Activated naive CD8-positive, alpha-beta T cell treated with anti-CD3 and anti-CD28 coated beads, Interleukin-2, amount 50 U/mL, for 24 hours (primary cell): ENCODE results near the gene SETD4.
A peak's percentile ranks its signal among the peaks of the same experiment; 100 is the strongest.

Source experiments
- ATAC-seq: fragments of 150-1000 bp; cut with Tn5 transposase; one replicate; pipeline ENCODE4 v1.10.0; 2021
- DNase-seq: peaks from one replicate; pipeline ENCODE4 v3.0.0; 2021
- H3K27ac Mint-ChIP-seq: one replicate; pipeline ENCODE4 v1.8.0; 2021; ENCODE audit warnings: mild to moderate bottlenecking, mixed read lengths
- H3K27me3 Mint-ChIP-seq: one replicate; pipeline ENCODE4 v1.8.0; 2021; ENCODE audit warnings: mixed read lengths
- H3K36me3 Mint-ChIP-seq: one replicate; pipeline ENCODE4 v1.8.0; 2021; ENCODE audit warnings: low read depth, mixed read lengths
- H3K4me1 Mint-ChIP-seq: one replicate; pipeline ENCODE4 v1.8.0; 2021; ENCODE audit warnings: mixed read lengths
- H3K4me3 Mint-ChIP-seq: one replicate; pipeline ENCODE4 v1.8.0; 2021; ENCODE audit warnings: mild to moderate bottlenecking, moderate library complexity, mixed read lengths
- H3K9me3 Mint-ChIP-seq: one replicate; pipeline ENCODE4 v1.8.0; 2021; ENCODE audit warnings: mixed read lengths

SETD4 gene

DNA sequence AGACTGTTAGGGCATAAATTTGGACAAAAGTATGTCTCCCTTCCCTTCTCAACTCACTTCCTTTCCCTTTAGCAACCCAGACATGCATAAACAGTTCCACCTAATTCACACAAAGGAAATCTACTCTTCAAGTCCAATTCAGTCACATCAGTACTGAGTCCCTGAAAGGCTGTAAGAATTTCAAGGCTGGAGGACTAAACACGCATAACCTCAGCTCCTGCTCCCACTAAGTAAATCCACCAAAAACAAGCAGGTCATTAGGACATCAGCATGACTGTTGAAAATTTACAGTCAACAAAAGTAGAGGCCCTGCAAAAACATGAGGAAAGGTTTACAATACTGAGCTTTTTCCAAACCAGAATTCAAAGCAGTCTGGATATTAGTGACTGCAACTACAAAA, 18.4 kb downstream of the SETD4 start:
- H3K27me3 Mint-ChIP-seq = no peaks in the 10 kb centered on the region
- no peaks in the 10 kb centered on the region for H3K9me3 Mint-ChIP-seq
- no peak overlapping the region for H3K4me3 Mint-ChIP-seq
- H3K4me1 Mint-ChIP-seq = no peaks in the 10 kb centered on the region
- peaks cover 38% of the 10 kb centered on the region for H3K36me3 Mint-ChIP-seq
- no peak overlapping the region for H3K27ac Mint-ChIP-seq
- no peak for ATAC-seq
- no peak for DNase-seq

DNA sequence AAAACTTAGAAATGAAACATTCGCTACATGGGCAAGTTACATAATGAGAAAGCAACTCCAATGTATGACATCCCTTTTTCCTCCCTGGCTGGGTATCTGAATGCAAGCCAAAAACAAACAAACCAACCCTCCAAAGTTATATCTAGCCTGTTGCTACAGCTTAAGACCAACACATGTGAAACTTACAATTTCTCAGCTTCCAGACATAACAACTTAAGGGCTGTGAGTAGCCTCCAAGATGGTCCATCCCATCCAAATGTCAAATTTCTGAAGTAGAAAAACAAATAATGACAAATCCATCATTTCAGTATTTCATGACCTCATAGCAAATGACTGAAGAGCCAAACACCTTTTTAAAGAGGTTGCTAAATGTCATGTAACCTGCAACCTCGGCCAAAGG, 19.9 kb downstream of the SETD4 start:
- Mint-ChIP-seq H3K4me1 (no peaks in the 10 kb centered on the region), H3K9me3 (no peaks in the 10 kb centered on the region), H3K27ac (no peak overlapping the region), H3K4me3 (no peak overlapping the region), H3K36me3 (peaks cover 47% of the 10 kb centered on the region), H3K27me3 (no peaks in the 10 kb centered on the region)
- ATAC-seq (no peak), DNase-seq (no peak)

DNA sequence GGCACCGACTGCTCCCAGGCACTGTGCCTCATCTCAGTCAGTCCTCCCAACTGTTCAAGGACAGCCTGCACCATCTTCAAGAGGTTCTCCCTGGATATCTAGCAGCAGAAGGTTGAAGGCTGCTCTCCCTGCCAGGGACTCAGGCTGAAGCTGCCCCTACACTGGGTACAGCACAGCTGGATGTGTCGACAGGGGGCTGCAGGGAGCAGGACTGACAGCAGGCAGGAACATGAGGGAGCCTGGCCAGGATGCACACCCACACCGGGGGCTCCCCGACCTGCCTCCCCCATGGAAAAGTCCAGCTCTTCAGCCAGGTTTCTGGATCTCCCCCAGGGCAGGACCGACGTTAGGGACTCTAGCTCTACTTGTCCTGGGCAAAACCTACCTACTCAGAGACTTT, 20.5 kb downstream of the SETD4 start:
- Mint-ChIP-seq H3K27me3 (no peaks in the 10 kb centered on the region), H3K4me1 (no peaks in the 10 kb centered on the region), H3K4me3 (no peak overlapping the region), H3K27ac (no peak overlapping the region), H3K36me3 (peaks cover 46% of the 10 kb centered on the region), H3K9me3 (no peaks in the 10 kb centered on the region)
- ATAC-seq (no peak), DNase-seq (no peak)

DNA sequence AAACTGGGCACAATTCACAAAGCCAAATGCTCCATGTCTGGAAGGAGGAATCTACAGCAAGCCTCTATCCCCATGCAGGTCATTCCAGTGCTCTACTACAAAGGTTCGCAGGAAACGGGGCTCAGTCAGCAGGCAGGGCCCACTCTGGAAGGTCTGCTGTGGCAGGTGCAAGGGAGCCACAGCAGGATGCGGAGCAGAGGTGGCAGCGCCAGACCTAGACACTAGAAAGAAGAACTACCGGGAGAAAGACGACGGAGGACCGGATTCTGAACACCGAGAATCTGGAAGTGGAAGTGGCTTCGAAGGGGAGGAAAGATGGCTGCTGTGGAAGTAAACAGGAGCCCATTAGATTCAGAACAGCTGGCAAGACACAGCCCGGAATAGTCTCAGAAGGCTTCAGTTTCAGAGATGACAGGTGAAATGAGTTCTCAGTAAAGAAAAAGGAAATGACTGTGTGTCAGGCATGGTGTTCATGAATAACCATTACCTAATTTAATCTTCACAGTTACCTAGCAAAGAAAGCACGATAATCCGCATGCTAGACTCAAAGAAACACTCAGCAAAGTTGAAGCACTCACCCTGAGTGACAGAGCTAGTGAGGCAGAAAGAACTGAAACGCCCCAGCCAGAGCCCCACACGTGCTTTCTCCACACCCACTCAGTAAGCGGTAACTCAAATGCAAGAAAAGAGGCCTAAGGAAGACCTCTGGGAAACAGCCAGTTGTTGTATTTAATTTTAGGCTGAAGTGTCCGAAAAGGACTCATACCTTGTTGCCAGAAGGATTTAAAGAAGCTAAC, 21.4 kb downstream of the SETD4 start:
- Mint-ChIP-seq H3K4me3 (no peak overlapping the region), H3K9me3 (no peaks in the 10 kb centered on the region), H3K27ac (no peak overlapping the region), H3K4me1 (no peaks in the 10 kb centered on the region), H3K36me3 (peaks cover 38% of the 10 kb centered on the region), H3K27me3 (no peaks in the 10 kb centered on the region)
- DNase-seq (no peak), ATAC-seq (no peak)

DNA sequence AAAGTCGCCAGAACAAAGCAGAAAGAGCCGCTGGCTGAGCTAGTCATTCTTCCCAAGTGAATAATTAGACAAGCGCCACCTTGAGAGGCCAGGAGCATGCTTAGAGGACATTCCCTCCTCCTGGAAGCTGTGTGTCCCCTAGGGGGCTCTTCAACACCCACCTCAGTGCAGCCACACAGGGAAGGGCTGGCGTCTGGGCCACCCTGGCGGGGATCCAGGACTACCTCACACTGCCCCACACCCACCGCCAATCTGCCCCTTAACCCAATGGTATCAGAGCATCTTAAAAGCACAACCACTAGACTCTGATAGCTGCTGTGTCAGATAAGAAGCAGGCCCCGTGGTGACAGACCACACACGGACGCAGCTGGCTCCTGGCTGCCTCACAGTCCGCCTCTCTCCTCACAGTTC, 24.9 kb downstream of the SETD4 start:
- DNase-seq = no peak
- ATAC-seq = no peak
- H3K9me3 Mint-ChIP-seq = no peaks in the 10 kb centered on the region
- H3K36me3 Mint-ChIP-seq = peaks cover 32% of the 10 kb centered on the region
- no peak overlapping the region for H3K4me3 Mint-ChIP-seq
- no peaks in the 10 kb centered on the region for H3K4me1 Mint-ChIP-seq
- no peak overlapping the region for H3K27ac Mint-ChIP-seq
- H3K27me3 Mint-ChIP-seq = no peaks in the 10 kb centered on the region

DNA sequence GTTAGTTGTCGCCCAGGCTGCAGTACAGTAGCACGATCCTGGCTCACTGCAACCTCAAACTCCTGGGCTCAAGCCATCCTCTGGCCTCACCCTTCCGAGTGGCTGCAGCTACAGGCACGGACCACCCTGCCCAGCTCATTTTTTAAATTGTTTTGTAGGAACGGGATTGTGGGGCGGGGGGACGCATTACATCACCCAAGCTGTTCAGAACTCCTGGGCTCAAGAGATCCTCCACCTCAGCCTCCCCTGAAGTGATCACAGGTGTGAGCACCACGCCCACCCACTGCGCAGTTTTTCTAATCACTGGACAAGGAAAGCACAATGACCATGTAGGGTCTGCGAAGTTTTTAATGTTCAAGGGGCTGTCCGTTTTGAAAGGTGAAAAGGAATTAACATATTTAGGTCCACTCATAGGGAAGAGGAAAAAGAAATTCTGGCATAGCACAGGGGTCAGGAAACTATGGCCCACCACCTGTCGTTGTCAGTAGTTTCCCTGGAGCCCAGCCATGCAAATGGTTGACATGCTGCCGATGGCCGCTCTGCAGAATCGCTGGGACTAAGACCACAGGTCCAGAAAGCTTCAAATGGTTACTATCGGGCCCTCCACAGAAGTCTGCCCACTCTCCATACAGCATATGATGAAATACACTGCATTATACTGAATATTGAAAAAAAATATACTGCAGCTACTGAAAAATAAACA, 26.0 kb downstream of the SETD4 start:
- H3K4me3 Mint-ChIP-seq = no peak overlapping the region
- no peaks in the 10 kb centered on the region for H3K27me3 Mint-ChIP-seq
- peaks cover 28% of the 10 kb centered on the region for H3K36me3 Mint-ChIP-seq
- H3K27ac Mint-ChIP-seq = no peak overlapping the region
- H3K9me3 Mint-ChIP-seq = no peaks in the 10 kb centered on the region
- DNase-seq = no peak
- no peaks in the 10 kb centered on the region for H3K4me1 Mint-ChIP-seq
- ATAC-seq = no peak

DNA sequence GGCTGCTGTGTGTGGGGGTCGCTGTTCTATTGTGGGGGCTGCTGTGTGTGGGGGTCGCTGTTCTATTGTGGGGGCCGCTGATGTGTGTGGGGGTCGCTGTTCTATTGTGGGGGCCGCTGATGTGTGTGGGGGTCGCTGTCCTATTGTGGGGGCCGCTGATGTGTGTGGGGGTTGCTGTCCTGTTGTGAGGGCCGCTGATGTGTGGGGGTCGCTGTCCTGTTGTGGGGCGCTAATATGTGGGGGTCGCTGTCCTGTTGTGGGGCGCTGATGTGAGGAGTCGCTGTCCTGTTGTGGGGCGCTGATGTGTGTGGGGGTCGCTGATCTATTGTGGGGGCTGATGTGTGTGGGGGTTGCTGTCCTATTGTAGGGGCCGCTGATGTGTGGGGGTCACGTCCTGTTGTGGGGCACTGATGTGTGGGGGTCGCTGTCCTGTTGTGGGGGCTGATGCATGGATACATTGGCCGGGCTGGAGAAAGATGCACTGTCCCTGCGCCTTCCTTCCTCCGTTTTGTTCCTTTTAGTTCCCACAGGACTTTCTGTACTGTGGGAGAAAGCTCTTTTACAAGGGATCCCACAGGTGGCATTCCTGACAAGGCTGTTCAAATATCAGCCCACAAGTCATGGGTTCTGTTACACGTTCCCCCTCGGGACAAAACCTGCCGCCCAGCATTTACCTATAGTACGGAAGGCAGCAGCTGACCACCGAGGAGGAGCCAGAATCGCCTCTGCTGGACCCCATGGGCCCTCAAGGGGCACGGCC, 27.5 kb downstream of the SETD4 start:
- Mint-ChIP-seq H3K4me3 (no peak overlapping the region), H3K4me1 (peaks cover 4% of the 10 kb centered on the region), H3K27me3 (no peaks in the 10 kb centered on the region), H3K9me3 (no peaks in the 10 kb centered on the region), H3K27ac (no peak overlapping the region), H3K36me3 (peaks cover 16% of the 10 kb centered on the region)
- ATAC-seq = no peak
- no peak for DNase-seq

DNA sequence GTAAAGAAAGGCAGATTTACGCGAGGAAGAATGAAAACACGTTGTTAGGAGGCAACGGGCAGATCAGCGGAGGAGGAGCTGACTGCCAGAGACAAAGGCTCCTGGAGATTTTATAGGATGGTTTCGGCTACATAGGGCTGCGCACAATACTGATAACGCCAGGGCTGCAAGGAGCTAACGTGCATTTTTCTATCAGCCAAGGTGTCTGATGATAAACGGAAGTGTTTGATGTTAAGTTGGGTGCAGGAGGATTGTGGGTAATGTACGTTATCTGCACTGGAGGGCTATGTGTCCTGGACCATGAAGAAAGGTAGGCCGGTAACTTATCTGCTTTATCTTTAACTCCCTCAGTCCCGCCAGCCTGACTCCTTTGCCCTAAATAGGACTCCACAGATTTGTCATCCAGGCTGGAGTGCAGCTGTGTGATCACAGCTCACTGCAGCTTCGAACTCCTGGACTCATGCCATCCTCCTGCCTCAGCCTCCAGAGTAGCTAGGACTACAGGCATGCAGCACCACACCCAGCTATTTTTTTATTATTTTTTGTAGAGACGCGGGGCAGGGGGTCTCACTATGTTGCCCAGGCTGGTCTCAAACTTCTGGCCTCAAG, 29.6 kb downstream of the SETD4 start:
- H3K4me1 Mint-ChIP-seq = peaks cover 4% of the 10 kb centered on the region

DNA sequence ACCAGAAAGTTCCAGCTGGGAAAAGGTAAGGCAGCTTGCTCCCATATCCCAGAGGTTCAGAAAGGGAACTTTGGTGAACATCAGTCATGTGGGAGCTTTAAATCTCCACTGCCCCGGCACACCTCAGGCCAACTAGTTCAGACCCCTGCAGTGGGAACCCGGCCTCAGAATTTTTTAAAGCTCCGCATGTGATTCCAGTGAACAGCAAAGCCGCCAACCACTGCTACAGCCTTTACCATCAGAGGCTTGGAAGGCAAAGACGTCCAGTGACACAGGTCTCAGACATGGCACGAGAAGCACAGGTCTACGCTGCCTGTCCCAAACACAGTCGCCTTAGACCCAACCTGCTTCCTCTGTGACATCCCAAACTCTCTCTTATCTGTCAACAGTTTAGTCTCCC, 31.0 kb downstream of the SETD4 start:
- H3K9me3 Mint-ChIP-seq = no peaks in the 10 kb centered on the region
- no peak overlapping the region for H3K4me3 Mint-ChIP-seq
- no peaks in the 10 kb centered on the region for H3K27me3 Mint-ChIP-seq
- H3K36me3 Mint-ChIP-seq = peaks cover 3% of the 10 kb centered on the region
- peaks cover 4% of the 10 kb centered on the region for H3K4me1 Mint-ChIP-seq
- no peak for ATAC-seq
- no peak for DNase-seq
- H3K27ac Mint-ChIP-seq = no peak overlapping the region

More for the DNA sequence above, 29.6 kb downstream of the SETD4 start:
- Mint-ChIP-seq H3K36me3 (peaks cover 7% of the 10 kb centered on the region), H3K27ac (no peak overlapping the region), H3K27me3 (no peaks in the 10 kb centered on the region), H3K9me3 (no peaks in the 10 kb centered on the region), H3K4me3 (no peak overlapping the region)
- ATAC-seq = no peak
- no peak for DNase-seq

DNA sequence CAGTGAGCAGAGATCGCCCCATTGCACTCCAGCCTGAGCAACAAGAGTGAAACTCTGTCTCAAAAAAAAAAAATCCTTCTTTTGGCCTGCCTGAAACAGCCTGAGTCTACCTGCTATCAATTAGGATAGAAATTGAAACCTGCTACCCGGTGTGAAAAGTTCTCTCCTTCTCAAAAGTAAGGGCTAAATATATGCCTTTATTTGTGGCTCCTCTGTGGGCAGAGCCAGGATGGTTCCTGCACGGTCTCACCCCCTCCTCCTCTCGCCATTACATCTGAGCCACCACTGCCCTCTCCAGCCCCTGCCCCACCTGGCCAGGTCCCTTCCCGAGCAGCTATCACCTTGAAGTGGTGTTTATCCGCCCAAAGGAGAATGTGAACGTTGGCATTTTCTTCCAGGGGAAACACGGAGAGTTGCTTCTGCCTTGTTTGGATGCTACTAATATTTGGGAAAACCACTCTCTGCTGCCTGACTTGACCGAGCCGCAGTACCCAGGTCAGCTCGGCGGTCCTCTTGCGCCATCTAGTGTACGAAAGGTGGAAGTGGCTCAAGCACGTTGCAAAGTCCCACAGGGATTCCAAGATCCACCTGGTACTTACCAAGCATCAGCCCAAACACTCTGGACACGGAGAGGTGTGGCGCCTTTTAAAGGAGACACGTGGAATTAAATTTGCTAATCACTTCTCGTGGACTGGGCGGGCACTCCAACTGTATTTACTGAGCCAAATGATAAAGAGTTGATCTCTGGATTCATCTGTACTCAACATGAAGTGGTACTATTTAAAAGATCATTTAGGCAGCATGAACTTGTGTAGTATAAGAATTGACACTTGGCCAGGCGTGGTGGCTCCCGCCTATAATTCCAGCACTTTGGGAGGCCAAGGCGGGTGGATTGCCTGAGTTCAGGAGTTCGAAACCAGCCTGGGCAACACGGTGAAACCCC, 31.9 kb downstream of the SETD4 start:
- H3K36me3 Mint-ChIP-seq = peaks cover 1% of the 10 kb centered on the region
- H3K27ac Mint-ChIP-seq = no peak overlapping the region
- H3K9me3 Mint-ChIP-seq = no peaks in the 10 kb centered on the region
- no peaks in the 10 kb centered on the region for H3K27me3 Mint-ChIP-seq
- ATAC-seq (peak; percentile 77), DNase-seq (peak; percentile 65)
- H3K4me1 Mint-ChIP-seq = peaks cover 4% of the 10 kb centered on the region
- no peak overlapping the region for H3K4me3 Mint-ChIP-seq

DNA sequence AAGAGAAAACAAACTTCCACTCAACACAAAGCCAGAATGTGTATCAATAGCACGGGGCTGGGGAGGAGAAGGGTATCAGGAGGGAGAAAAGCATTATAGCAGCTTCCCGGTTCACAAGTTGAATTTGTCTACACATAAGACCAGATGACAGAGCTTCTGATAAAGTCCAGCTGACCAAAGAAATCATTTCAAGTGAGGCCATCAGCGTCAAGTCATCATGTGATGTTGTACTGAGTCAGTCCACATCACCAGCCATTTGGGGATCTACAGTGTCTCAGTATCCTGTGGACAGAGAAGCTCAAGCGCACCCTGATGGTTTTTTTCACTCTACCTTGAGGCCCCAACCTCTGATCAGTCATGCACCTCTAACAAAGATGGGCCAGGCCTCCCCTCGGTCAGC, 33.0 kb downstream of the SETD4 start:
- no peaks in the 10 kb centered on the region for H3K9me3 Mint-ChIP-seq
- no peak overlapping the region for H3K27ac Mint-ChIP-seq
- H3K4me1 Mint-ChIP-seq = peaks cover 4% of the 10 kb centered on the region
- ATAC-seq = no peak
- H3K27me3 Mint-ChIP-seq = no peaks in the 10 kb centered on the region
- no peaks in the 10 kb centered on the region for H3K36me3 Mint-ChIP-seq
- DNase-seq = no peak
- no peak overlapping the region for H3K4me3 Mint-ChIP-seq

DNA sequence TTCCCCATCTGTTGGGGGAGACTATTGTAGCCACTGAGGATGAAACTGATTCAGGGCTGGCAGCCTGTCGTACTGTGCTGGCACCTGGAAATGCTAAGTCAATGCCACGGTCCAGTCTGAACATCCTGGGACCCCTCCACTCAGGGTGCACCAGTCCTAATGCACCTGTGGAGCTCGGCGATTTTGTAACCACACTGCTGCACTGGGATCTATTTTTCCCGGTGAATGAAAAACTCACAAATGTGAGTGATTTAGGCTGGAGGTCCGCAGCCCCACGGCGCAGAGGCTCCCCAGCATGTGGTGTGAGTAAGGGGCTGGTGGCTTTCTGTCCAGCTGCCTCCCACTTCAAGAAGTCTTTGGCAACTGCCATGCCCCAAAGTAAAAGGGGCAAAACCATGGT, 35.5 kb downstream of the SETD4 start:
- no peak overlapping the region for H3K27ac Mint-ChIP-seq
- no peaks in the 10 kb centered on the region for H3K27me3 Mint-ChIP-seq
- no peak for DNase-seq

DNA sequence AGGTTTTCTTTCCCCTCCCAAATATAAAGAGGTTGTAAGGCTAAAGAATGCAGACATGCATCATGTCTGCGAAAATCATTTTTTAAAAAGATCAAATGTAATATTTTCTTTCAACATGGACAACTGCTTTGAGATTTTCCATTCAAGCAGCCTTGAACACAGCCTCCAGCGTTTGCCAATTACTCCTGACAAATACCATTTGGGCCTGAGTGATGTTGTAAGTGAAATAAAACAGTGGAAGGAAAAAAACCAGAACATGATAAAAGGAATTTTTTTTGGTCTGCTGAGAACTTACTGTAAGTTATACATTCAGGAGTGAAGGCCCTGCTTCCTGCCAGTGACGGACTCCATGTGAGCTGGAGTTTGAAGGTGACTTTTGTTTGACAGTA, 37.2 kb downstream of the SETD4 start:
- Mint-ChIP-seq H3K4me3 (no peak overlapping the region), H3K36me3 (no peaks in the 10 kb centered on the region), H3K27me3 (no peaks in the 10 kb centered on the region), H3K9me3 (no peaks in the 10 kb centered on the region), H3K4me1 (peaks cover under 1% of the 10 kb centered on the region), H3K27ac (no peak overlapping the region)
- ATAC-seq = no peak
- no peak for DNase-seq

More for the DNA sequence above, 35.5 kb downstream of the SETD4 start:
- H3K4me1 Mint-ChIP-seq = peaks cover 4% of the 10 kb centered on the region
- ATAC-seq = no peak
- H3K9me3 Mint-ChIP-seq = no peaks in the 10 kb centered on the region
- no peaks in the 10 kb centered on the region for H3K36me3 Mint-ChIP-seq
- no peak overlapping the region for H3K4me3 Mint-ChIP-seq
